Measurements from ENCODE around the gene VMP1. TPM values are rescaled to one million over a fixed set of nuclear protein-coding genes. Genes with fewer than 3 reads are reported as not detected.

VMP1 gene
- total RNA-seq, 4 donors from 2014 or later: 35.3 to 69.7 (median 61.1) TPM

DNA sequence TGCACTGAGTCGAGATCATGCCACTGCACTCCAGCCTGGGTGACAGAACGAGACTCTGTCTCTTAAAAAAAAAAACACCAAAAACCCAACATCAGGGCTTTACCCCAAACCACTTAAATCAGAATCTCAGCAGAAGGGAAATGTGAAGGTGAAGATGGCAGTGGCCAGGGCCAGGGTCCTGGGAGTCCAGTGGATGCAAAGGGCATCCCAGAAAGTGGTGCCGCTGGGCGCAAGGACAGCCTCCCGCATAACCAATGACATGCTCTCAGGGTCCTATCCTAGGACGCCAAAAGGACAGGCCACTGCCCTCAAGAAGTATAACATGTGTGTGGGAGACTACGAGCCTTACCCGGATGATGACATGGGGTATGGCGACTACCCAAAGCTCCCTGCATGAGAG lies 177.4 kb downstream of the VMP1 start:
- intact Hi-C loops (cut with DNase I; ENCODE audit: low total_unique reads): no loop called here
- TF ChIP-seq, protein P1, sequence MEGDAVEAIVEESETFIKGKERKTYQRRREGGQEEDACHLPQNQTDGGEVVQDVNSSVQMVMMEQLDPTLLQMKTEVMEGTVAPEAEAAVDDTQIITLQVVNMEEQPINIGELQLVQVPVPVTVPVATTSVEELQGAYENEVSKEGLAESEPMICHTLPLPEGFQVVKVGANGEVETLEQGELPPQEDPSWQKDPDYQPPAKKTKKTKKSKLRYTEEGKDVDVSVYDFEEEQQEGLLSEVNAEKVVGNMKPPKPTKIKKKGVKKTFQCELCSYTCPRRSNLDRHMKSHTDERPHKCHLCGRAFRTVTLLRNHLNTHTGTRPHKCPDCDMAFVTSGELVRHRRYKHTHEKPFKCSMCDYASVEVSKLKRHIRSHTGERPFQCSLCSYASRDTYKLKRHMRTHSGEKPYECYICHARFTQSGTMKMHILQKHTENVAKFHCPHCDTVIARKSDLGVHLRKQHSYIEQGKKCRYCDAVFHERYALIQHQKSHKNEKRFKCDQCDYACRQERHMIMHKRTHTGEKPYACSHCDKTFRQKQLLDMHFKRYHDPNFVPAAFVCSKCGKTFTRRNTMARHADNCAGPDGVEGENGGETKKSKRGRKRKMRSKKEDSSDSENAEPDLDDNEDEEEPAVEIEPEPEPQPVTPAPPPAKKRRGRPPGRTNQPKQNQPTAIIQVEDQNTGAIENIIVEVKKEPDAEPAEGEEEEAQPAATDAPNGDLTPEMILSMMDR (IDR thresholded peaks at IDR 0.05): no peak
- TF ChIP-seq POLR2A (IDR thresholded peaks at IDR 0.05): no peak
- 93 to 95% methylated on average over 9 of the region's 9 CpGs for WGBS, 2 donors
- no peak overlapping the region for H3K4me3 ChIP-seq (ENCODE audit: low read depth, poor library complexity, severe bottlenecking)
- DNase-seq (ENCODE audit: low spot score in 2 of 2): no peak

DNA sequence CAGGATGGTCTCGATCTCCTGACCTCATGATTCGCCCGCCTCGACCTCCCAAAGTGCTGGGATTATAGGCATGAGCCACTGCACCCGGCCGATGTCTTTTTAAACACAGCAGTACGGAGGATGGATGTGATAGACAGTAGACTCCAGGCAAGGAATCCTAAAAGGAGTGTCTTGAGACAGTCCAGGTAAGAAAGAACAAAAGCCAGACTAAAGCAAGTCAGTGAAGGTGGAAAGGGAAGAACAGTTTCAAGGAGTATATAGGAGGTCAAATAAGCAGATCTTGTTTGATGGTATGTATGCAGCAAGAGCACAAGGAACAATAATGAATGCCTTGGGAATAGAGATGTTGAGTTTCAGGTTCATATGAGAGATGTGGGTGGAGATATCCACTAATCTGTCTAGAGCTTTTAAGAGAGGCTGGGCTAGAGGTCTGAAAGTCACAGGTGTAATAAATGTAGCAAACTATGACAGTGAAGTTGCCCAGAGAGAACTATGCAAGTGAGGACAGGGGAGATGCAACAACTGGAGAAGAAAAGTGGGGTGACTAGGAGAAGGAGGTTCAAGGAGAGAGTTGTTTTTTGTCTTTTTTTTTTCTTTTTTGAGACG lies 180.8 kb downstream of the VMP1 start:
- no peak for DNase-seq (ENCODE audit: low spot score in 2 of 2)
- no peak for TF ChIP-seq POLR2A (IDR thresholded peaks at IDR 0.05)
- TF ChIP-seq, protein P1 (IDR thresholded peaks at IDR 0.05): no peak
- H3K4me3 ChIP-seq (ENCODE audit: low read depth, poor library complexity, severe bottlenecking): no peak overlapping the region
- 96 to 97% methylated on average over 8 of the region's 8 CpGs for WGBS, 2 donors
- intact Hi-C loops (cut with DNase I; ENCODE audit: low total_unique reads): no loop called here

DNA sequence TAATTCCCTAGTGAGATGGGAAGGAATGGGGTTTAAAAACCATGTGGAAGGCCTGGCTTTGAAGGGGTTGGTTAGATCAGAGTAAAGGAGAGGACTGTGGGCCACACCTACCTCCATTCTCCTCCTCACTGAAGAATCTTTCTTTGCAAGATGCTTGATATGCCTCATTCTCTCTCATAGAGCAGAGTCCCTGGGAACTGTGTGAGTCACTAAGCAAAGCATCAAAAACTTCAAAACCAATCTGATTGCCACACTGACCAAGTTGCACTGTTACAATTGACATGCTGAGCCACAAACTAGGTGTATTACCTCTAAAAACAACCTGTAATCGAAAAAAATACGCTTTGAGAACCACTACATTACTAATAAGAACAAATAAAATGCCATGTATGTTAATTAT lies 183.3 kb downstream of the VMP1 start:
- intact Hi-C loops (cut with DNase I; ENCODE audit: low total_unique reads): no loop called here
- no peak for TF ChIP-seq POLR2A (IDR thresholded peaks at IDR 0.05)
- TF ChIP-seq, protein P1 (IDR thresholded peaks at IDR 0.05): no peak
- H3K4me3 ChIP-seq (ENCODE audit: low read depth, poor library complexity, severe bottlenecking): no peak overlapping the region
- DNase-seq (ENCODE audit: low spot score in 2 of 2): no peak
- 92 to 96% methylated on average over 2 of the region's 2 CpGs for WGBS, 2 donors

MicroRNAs encoded within 50 kb of the gene (microRNA counts, 767-probe panel; counts per million panel counts)
- 358 to 12,368 counts per million in 2 donors for microRNA hsa-miR-21-5p

Small RNAs within 50 kb of the gene (microRNA-seq; reads per million reads assigned to microRNA genes)
- 30,788 to 34,876 reads per million in 2 donors for gene MIR21 (ENCODE audit: borderline number of aligned reads in 1 of 2, borderline replicate concordance in 2 of 2)

Other genes starting within 250 kb of the VMP1 start
- gene DHX40, start 142.0 kb upstream of the VMP1 start, total RNA-seq: 10 to 100 TPM; 35.1 to 57.3 (median 49.9) TPM
- gene CLTC, start 87.8 kb upstream of the VMP1 start, total RNA-seq: 100 to 1,000 TPM; 109 to 169 (median 140) TPM
- gene PTRH2, start 224 bp upstream of the VMP1 start, total RNA-seq: 10 to 100 TPM; 15.4 to 29.2 (median 18.7) TPM
- 10 to 100 TPM in 2 of 4 donors, 1 to 10 TPM in 2; 8.2 to 22.5 (median 13.2) TPM for gene TUBD1, start 185.3 kb downstream of the VMP1 start, total RNA-seq
- 10 to 100 TPM; 21.3 to 52.5 (median 28.2) TPM for gene RPS6KB1, start 185.5 kb downstream of the VMP1 start, total RNA-seq